Stimulated activated CD4-positive, alpha-beta T cell treated with anti-CD3 and anti-CD28 coated beads, Interleukin-4, amount 100 ng/mL, for 24 hours (primary cell): ENCODE results near the gene ITPR1.

ENCODE experiments used
- DNase-seq: peaks from one replicate; pipeline ENCODE4 v3.0.0-alpha.2; 2020

The ITPR1 gene

GRCh38 chr3:4690277-4690676 is 197.1 kb downstream of the ITPR1 start:
- DNase-seq: no peak

GRCh38 chr3:4693620-4694019 is 200.5 kb downstream of the ITPR1 start:
- DNase-seq: no peak

- no peak for DNase-seq
Observed at GRCh38 chr3:4695846-4696245, 202.7 kb downstream of the ITPR1 start.

GRCh38 chr3:4696266-4696665 is 203.1 kb downstream of the ITPR1 start:
- no peak for DNase-seq

- DNase-seq: no peak
Observed at GRCh38 chr3:4698125-4698821, 205.1 kb downstream of the ITPR1 start.

- no peak for DNase-seq
Observed at GRCh38 chr3:4703054-4703480, 209.9 kb downstream of the ITPR1 start.

GRCh38 chr3:4704552-4704951 is 211.4 kb downstream of the ITPR1 start:
- DNase-seq: no peak

GRCh38 chr3:4707324-4707723 is 214.2 kb downstream of the ITPR1 start:
- no peak for DNase-seq

- DNase-seq: no peak
Observed at GRCh38 chr3:4708230-4708629, 215.1 kb downstream of the ITPR1 start.

- DNase-seq: no peak
Observed at GRCh38 chr3:4709341-4709740, 216.2 kb downstream of the ITPR1 start.

GRCh38 chr3:4710191-4710590 is 217.0 kb downstream of the ITPR1 start:
- DNase-seq: no peak

GRCh38 chr3:4711680-4711992 is 218.5 kb downstream of the ITPR1 start:
- DNase-seq: no peak

- DNase-seq: no peak
Observed at GRCh38 chr3:4712109-4712508, 219.0 kb downstream of the ITPR1 start.

- DNase-seq: no peak
Observed at GRCh38 chr3:4714045-4714444, 220.9 kb downstream of the ITPR1 start.

- DNase-seq: no peak
Observed at GRCh38 chr3:4716266-4716665, 223.1 kb downstream of the ITPR1 start.

- DNase-seq: no peak
Observed at GRCh38 chr3:4716706-4717362, 223.7 kb downstream of the ITPR1 start.

GRCh38 chr3:4717363-4717740 is 224.2 kb downstream of the ITPR1 start:
- DNase-seq: no peak

GRCh38 chr3:4718179-4718736 is 225.1 kb downstream of the ITPR1 start:
- no peak for DNase-seq

- DNase-seq: no peak
Observed at GRCh38 chr3:4719046-4719501, 225.9 kb downstream of the ITPR1 start.

- no peak for DNase-seq
Observed at GRCh38 chr3:4720316-4721075, 227.3 kb downstream of the ITPR1 start.

GRCh38 chr3:4721511-4721911 is 228.4 kb downstream of the ITPR1 start:
- DNase-seq: no peak

- DNase-seq: peak; percentile 25
Observed at GRCh38 chr3:4722103-4722502, 229.0 kb downstream of the ITPR1 start.

- DNase-seq: no peak
Observed at GRCh38 chr3:4724051-4724629, 231.0 kb downstream of the ITPR1 start.
